Measurements from ENCODE around the gene OR2AG2.

DNA sequence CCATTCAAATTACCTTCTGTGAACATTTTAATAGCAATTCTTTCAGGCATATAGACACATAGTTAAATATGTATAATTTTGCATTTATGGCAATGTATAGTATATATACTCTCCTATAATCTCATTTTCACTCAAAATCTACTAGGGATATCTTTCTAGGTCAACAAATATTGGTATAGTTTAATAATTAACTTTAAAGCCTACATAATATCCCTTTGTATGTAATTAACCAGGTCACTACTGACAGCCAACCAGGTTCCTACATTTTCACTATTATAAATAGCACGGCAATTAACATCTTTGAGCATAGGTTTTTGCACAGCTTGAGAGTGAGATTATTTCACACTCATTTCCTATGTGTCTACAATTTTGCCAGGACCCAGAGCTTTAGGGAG, 15.8 kb downstream of the OR2AG2 start:
- TF ChIP-seq, protein P1, sequence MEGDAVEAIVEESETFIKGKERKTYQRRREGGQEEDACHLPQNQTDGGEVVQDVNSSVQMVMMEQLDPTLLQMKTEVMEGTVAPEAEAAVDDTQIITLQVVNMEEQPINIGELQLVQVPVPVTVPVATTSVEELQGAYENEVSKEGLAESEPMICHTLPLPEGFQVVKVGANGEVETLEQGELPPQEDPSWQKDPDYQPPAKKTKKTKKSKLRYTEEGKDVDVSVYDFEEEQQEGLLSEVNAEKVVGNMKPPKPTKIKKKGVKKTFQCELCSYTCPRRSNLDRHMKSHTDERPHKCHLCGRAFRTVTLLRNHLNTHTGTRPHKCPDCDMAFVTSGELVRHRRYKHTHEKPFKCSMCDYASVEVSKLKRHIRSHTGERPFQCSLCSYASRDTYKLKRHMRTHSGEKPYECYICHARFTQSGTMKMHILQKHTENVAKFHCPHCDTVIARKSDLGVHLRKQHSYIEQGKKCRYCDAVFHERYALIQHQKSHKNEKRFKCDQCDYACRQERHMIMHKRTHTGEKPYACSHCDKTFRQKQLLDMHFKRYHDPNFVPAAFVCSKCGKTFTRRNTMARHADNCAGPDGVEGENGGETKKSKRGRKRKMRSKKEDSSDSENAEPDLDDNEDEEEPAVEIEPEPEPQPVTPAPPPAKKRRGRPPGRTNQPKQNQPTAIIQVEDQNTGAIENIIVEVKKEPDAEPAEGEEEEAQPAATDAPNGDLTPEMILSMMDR (IDR thresholded peaks at IDR 0.05), result no peak
- TF ChIP-seq POLR2AphosphoS5 (IDR thresholded peaks at IDR 0.05), result no peak
- no peak for TF ChIP-seq EP300 (IDR thresholded peaks at IDR 0.05; ENCODE audit: low read depth)
- no peak for TF ChIP-seq POLR2A (IDR thresholded peaks at IDR 0.05)

Measured in transverse colon (tissue), 4 donors.